GM19438 (cell line): ENCODE measurements around the gene PLCB1.
"Not testable (repeated sequence)": the region's sequence is repeated elsewhere in the genome, so short reads cannot be mapped to it uniquely, and the experiment has no call there.

Source experiments
- ATAC-seq: cut with Tn5 transposase; IDR thresholded peaks from one replicate; pipeline ENCODE4 v1.9.1; 2021; ENCODE audit warnings: low read depth; ENCODE audit not compliant: unreplicated experiment

The PLCB1 gene

DNA sequence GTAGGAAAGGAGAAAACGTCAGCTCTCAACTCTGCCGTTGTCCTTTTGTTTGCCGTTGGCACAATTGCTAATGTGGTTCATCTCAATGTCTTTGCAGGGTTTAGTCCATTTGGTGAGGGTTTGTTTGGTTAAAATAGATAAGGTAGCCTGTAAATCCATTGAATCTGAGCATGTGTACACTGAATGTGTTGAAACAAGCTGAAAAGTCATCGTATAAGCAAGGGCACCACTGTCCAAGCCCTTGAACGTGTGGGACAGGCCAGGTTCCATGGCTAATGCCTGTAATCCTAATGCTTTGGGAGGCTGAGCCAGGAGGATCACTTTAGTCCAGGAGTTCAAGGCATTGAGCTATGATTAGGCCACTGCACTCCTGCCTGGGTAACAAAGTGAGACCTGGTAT lies 712.1 kb downstream of the PLCB1 start:
- ATAC-seq = no peak

DNA sequence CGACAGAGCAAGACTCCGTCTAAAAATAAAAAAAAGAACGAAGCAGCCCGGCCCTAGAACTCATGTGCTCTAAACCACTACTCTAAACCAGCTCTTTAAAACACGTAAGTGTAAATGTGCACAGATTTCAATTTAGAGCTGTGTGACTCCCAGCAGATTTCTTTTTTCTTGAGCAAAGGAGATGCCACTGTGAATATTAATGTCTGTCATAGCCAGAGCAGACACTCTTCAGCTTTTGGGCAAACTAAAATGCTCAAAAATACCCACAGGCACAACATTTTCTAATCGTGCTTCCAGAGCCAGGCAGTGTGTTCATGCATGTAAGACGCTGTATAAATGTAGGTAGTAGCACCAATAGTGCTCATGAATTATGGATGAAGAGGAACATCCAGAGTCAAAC lies 717.9 kb downstream of the PLCB1 start:
- ATAC-seq = no peak

DNA sequence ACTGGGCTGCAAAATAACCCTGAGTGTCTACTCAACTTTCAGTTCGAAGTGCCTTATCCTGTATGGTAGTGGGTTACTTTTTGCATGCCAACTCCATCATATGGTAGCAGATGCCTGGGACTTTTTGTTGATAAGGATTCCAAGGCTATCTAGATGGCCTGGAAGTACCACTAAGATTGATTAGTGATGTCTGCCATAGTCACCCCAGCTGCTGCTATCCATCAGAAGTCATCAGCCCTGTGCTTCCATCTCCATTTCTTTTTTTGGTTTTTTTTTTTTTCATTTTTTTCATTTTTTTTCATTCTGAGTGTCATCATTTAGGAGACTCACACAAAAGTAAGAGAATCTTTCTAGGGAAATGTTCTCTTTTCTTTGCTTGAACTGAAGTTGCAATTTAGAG lies 719.4 kb downstream of the PLCB1 start:
- no peak for ATAC-seq

DNA sequence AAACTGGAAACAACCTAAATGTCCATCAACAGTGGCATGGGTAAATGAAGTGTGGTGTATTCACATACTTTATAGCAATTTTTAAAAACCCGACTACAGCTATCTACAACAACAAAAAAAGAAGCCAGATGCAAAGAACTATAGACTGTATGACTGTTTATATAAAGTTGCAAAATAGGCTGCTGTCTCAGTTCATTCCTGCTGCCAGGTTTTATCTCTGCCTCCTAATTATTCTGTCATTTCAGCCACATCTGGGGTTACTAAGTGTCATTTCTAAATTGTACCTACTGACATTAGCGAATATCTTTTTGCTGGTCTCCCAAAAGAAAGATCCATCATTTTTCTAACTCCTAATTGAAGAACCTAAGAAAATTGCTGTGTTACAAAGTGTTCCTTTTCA lies 719.9 kb downstream of the PLCB1 start:
- not testable (repeated sequence) for ATAC-seq

DNA sequence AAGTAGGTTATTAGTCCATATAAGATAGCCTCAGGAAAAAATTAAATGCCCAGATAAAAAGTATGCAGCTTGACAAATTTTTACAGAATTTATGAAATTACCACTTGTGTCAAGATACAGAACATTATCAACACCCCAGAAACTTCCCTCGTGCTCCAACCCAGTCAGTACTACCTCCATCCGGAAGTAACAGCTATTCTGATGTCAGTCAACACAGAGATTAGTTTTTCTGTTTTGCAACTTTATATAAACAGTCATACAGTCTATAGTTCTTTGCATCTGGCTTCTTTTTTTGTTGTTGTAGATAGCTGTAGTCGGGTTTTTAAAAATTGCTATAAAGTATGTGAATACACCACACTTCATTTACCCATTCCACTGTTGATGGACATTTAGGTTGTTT lies 721.1 kb downstream of the PLCB1 start:
- not testable (repeated sequence) for ATAC-seq

DNA sequence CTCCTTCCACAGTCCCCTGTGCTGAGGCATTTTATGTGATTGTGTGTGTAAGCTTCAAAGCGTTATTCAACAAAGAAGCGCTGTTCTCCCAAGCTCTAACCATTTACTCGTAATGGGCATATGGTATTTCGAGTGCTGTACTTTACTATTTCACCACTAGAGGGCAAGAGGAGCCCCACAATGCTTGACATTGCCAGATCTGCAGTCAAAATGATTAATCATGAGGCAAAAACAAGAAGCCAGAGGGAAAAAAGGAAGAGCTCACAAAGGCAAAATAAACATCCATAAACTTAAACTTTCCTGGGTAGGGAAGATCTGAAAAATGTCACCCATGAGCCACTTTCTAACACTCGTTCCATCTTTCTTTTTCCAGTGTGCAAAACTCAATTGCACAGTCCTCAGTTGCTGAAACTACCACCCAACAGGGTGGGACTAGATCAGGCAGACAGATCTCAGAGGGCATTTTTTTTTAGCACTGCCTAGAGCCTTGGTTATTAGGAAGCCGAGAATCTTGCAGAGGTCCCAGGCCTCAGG lies 721.8 kb downstream of the PLCB1 start:
- no peak for ATAC-seq

DNA sequence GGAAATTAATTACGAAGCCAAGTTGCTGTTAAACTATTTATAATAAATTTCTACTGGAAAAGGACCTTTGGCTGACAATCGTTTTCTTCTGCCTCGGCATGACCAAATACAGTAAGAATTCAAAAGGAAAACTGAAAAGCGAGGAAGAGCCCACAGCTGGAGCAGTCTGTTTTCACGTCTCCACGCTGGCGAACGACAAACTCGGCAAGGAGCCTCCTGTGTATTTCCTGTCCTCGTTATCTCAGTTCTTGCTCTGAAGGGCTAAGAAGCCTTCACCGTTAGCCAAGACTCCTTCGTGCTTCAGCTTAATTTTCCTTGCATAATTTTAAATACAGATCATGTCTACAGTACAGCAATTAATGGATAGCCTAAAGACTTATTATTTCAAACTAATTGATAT lies 722.5 kb downstream of the PLCB1 start:
- ATAC-seq = no peak

DNA sequence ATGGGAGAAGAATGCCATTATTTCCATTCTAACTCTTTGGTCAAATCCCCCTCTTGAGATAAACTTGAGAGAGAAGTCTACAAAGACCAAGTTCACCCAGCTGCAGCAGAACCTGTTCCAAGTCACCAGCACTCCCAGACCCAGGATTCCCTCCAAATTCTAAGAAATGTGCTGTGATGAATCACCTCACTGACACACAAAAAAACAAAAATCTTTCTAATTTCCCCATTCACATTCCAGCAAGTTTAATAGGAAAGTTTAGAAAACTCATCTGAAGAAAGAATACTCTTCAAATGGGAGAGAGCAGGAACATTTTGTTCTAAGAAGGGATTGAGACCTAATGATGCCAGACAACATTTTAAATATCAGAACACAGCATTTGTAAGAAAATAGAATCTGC lies 723.2 kb downstream of the PLCB1 start:
- ATAC-seq = no peak

DNA sequence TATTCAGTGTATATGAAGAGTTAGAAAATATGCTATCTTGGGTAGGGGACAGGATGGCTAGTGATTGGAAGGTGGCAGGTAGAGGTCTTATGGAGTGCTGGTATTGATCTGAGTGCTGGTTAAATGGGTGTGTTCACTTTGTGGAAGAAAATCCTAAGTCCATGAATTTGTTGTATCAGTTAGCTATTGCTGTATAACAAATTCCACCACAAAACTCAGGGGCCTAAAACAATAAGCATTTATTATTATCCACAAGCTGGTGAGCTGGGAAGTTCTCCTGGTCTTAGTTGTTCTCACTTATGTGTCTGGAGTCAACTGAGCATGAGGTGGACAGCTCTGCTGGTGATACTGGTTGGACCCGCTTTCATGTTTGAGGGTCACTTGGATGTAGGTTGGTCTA lies 724.6 kb downstream of the PLCB1 start:
- ATAC-seq = no peak

DNA sequence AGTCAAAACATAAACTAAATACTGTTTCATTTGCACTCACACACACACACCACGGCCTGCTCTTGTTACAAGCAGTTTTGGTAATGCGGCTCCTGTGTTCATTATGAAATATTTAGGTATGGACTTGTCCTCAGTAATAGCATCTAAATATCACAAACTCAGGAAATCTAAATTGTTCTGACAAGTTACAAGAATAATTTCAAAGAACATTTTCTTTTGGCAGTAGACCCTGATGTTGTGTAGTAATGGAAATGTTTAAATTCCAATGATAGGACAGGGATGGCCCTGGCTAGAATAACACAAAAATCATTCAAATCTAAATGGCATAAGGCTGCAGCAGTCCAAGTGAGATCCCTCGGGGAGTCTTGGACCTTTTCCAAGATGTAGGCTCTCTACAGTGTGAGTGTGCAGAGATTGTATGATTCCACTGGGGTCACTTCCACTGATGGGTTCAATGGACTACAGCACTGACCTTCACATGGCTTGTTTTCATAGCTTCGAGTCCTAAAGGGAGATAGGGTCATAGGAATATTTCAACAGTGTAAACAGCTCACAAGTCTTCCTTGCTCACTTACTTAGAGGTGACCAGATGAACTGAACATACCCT lies 726.2 kb downstream of the PLCB1 start:
- no peak for ATAC-seq

DNA sequence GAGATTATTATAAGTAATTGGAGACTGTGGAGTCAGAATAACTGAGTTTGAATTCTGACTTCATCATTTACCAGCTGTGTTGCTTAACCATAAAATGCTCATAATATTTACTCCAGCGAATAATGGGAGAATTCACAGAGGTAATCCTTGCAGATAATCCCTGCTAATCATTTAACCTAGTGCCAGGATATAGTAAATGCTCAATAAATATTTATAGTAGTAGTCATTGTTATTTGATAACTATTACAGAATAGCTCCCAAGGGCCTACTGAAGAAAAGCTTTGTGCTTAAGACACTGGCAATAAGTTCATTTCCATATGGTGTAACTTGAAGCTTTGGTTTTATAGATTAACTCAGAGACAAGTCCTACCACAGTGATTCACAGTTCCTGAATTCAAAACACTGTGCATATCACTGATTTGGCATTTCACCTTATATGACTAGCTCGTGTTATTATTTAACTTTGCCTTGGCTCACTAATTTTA lies 728.0 kb downstream of the PLCB1 start:
- ATAC-seq = peak; percentile 75

DNA sequence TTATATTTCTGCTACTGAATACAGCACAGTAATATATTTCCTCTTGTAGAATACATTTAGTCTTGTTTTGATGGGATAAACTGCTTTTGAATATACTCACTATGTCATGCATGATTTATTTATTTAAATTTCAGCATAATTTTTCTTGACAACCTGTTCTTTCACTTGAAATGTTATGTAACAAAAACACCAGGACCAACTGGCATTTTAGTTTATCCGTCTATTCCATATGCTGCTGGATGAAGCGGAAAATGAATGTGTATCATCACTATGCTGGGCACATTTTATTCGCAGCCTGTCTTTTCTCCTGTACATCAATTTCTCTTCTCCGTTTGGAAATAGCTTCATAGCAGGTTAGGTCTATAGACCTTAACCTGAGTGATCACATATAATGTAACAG lies 730.0 kb downstream of the PLCB1 start:
- ATAC-seq = no peak

DNA sequence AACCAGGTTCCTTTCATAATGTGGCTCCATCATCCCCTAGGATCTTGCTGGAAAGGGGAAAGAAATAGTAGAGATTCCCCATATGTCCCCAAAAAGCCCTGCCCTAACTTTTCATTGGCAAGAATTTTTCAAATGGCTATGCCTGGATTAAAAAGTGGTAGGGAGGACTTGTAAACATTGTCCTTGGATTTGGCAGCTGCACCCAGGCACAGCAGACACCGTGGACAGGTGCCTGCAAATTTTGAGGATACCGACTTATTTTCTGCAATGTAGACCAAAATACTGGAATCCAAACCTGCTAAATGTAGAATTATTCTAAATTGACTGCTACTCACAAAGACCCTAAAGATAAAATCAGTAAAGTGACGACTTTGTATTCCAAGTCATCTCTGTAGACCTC lies 733.6 kb downstream of the PLCB1 start:
- no peak for ATAC-seq

DNA sequence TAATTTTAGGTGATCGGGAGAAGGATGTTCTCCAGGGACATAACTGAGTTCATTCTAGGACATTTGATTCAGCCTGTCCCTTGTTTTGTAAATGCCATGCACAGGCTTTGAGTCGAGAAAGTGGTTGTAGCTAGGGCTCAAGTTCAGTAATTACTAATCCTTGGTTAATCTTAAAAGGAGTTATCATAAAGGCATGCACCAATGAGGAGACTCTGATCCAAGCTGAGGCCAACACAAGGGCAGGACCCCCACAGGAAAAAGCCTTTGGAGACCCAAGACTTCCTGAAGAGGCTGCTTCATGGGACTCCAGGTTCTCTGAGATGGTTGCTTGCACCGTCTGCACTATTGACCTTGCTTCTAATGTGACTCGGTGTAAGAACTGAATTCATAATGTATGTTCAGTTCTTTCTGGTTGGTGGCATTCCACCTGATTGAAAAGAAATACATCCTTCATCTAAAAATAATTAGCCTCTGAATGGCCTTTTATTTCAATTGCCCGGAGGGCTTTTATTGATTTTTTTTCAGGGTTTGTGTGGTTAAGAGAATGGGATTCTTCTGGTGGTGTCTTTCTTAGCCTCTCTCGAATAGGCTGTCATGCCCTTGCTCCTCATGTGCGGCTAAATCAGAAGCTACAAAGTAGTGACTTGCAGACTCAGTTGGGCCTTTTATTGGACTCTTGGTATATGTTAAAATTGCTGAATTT lies 735.1 kb downstream of the PLCB1 start:
- ATAC-seq = no peak

DNA sequence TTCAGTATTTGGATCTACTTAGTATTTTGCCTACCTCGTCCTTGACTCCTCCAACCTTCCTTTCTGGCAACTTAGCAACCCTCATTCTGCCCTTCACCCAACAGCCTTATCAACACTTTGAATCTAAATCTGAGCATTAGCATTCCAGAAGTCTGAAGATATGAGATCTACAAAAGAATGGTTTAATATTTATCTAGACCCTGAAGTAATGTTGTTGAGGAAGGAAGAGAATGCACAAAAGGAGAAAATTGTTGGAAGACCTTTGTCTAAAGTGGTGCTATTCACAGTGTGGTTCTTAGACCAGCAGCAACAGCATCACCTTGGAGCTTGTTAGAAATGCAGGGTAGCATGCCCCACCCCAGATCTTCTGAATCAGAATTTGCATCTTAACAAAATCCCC lies 738.6 kb downstream of the PLCB1 start:
- ATAC-seq = no peak

DNA sequence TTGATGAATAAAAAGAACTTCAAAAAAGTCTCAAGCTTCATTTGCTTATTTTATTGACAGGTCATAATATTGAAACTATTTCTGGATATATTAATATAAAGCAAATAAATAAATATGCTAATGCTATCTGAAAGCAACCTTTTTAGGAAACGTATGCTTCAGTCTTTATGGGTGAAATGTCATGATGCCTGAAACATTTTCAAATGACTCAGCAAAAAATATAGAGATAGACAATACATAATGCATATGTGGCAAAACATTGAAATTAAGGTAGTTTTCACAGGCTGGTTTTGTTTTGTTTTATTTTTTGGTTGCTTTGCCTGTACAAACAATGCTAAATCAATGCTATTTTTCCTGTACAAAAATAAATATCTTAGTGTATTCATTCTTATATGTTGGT lies 742.4 kb downstream of the PLCB1 start:
- no peak for ATAC-seq

DNA sequence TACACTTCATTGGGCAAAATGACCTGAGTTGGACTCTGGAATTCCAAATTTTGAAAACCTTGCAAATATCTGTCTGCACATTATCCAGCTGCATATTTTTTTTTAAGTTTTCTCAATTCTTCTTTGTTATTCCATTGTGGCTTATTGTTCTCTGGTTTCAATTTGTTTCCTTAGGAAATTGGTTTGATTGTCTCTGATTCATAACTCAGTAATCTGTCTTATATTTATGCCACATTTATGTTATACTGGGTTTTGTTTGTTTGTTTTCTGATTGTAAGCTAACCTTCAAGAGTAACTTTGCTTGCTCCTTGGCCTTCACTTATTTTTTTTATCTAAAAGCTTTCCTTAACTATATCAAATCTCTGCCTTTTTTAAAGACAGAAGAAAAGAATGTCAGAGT lies 743.5 kb downstream of the PLCB1 start:
- ATAC-seq = no peak

DNA sequence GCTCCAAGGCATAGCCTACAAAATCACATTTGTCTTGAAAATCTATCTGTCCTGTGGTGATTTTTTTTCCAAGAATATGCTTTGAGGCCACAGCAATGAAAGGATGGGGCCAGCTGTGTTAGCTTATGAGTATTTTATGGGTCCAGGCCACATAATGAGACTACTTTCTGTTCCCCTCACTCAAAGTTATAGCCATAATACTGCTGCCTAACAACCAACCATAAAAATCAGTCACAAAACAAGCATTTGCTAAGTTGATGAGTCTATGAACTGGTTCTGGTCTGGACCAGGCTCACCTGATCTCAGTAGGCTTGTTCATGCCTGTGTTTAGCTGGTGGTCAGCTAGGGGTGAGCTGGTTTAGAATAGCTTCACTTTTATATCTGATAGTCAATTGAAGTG lies 744.3 kb downstream of the PLCB1 start:
- no peak for ATAC-seq

DNA sequence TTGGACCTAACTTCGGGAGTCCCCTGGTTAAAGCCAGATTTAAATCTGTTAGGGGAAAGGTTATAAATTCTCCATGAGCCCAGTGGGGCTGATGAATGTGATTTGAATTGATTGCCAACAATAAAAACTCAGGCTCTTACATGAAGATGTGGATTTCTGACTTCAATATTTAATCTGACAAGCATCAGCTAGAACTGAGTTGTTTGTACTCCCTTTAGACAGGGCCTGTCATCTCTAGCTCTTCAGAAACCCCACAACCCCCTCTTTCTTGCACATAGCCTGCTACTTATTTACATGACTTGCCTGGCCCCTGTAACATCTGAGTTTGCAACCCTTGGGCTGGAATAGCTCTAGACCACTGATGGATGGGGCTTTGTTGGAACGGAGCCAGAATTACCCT lies 745.2 kb downstream of the PLCB1 start:
- no peak for ATAC-seq

DNA sequence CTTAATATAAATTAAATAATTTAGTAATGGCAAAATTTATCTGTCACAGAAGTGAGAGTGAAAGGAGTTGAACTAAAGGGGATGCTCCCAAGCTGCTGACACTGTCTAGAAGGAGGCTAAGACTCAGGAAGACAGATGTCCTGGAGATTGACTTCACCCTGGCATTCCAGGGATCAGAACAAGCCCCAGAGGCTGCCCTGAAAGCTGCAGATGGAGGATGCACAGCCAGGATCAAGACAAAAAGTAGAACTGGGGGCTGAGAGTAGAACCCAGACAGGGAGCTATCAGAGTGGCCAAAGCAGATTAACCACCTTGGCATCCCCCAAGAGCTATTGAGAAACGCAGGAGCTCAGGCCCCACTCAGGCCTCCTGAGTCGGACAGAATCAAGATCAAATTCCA lies 747.6 kb downstream of the PLCB1 start:
- no peak for ATAC-seq

DNA sequence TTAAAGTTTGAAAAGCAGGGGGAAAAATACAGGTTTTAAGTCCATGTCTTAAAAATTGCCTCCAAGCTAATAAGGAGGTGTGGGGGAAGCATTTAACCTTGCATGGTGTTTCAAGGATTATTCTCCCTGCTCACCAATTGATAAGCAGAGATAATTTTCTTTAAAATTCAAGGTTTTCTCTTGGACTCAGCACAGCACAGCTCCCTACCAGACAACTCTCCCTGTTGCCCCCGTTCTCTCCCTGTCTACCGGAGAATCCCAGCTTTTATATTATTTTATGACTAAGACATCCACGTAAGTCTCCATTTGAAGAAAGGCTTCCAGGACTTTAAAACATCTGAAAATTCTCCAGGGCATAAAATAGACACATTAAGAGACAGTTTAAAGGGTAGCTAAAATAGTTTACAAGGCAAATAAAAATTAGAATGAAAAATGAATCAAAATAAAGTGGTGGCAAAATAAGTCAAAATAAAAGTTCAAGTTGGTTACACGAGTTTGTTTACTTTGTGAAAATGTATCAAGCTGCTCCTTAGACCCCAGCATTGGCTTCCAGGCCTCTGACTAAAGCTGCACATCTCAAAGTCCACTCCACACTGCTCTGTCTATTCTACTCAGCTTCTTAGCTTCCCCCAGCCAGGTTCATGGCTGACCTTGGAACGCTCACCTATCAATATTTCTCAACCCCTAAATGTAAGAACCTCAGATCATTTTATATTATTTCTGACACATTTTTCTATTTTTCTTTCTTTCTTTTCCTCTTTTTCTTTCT lies 748.2 kb downstream of the PLCB1 start:
- ATAC-seq = no peak

DNA sequence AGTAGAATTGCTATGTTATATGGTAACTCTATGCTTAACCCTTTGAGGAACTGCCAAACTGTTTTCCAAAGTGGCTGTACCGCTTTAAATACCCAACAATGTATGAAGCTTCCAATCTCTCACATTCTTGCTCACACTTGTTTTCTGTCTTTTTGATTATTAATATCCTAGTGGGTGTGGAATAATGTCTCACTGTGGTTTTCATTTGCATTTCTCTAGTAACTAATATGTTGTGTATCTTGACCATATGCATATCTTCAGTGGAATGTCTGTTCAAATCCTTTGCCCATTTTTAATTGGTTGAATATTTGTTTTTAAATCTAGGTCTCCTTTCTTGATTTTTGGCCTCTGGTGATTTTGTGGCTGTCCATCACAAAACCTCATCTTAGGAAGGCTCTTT lies 759.0 kb downstream of the PLCB1 start:
- no peak for ATAC-seq
